Ramos (cell line): Measurements from ENCODE around the gene HSF4.

Experiments
- in situ Hi-C: fragments of 300-500 bp; cut with MboI; formaldehyde crosslinking; loops from one replicate; pipeline ENCODE4 v1.14.3; 2022; ENCODE audit warnings: low sequenced_read_pairs; ENCODE audit not compliant: unreplicated experiment

HSF4 gene

DNA sequence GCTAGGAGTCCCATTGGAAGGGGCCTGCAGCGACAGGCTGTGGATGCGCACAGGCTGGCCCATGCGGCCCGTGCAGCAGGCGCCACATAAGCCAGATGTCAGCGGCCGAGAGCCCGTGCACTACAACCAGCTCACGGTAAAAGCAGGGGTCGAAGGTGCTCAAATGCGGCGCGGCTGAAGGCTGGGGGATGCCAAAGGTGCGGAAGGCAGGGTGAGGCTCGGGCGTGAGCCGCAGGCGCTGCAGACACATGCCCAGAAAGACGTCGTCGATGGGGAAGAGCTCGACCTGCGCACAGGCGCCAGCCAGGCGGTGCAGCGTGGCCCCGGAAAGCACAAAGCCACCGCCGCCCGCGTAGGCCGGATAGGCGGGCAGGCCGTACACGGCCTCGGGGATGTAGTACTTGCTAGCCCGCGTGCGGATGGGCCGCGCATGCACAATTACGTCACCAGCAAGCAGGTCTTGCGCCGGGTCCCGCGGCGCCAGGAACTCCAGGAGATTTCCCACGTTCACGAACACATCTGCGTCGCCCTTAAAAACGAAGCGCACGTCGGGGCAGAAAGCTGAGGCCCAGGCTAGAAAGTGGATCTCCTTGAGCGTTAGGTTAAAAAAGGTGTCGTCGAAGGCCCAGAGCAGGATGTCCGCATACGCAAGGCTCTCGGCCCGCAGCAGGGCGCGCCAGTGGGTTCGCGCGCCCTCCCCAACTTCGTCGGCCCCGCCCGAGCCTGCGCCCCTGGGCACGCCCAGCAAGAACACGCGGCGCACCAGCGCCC is 15.1 kb upstream of the HSF4 start:
- in situ Hi-C loops, result loop anchor here (5.0 kb wide), 1 partner anchor 132 kb away; no protein-coding TSS in a partner anchor

DNA sequence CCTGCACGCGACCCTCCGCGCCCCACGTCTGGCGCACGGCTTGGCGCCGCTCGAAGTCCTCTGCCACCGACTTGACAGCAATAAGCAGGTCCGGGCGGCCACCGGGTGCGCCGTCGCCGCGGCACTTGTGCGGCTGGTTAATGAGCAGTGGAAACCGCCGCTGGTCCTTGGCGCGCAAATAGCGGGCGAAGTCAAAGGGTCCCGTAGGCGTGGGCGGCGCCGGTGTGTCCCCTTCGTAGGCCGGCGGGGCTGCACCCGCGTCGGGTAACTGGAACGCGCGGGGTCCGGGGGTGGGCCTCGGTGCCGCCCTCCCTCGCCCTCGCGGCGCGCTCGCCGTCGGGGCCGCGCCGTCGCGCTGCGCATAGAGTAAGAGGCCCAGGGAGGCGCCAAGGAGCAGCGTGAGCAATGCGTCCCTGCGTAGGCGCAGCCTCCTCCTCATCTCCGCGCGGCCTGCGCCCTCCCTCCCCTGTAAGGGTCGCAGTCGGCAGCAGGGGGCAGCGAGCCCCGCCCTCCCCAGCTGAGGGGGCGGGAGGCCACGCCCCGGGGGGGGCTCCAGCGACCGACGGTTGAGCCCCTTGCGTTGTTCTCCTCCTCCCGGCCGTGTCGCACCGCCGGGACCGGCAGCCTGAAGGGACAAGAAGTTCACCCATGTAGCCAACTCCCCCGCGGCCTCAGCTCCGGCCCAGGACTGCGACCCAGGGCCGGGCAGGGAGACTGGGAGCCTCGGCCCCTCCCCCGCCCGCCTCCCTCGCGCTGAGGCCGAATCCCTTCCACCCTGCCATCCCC is 14.3 kb upstream of the HSF4 start:
- in situ Hi-C loops, result no loop called here

DNA sequence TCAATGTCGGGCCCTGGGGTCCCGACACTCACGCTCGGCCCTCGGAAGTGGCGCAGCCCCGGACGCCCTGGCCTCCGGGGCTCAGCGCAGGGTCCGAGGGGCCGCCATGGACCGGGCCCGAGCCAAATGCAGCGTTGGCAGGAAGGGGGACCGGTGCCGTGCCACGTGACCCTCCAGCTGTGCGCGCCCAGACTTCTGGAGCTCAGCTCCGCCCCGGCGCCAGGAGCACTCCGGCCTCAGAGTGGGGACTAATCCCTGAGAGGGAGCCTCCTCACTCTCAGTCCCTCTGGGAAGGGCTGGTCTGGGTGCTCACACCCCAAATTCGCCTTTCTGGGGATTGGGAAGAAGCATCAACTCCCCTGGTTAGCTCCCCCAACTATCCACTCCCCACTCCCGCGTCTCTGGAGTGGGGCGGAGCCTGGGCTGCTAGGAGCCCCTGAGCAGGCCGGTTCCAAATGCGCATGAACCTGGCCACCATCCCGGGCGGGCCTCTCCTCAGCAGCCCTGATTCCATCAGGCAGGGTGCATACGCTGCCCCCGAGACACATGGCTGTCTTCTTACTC is 13.6 kb upstream of the HSF4 start, which contains the start of gene B3GNT9:
Gene B3GNT9 (minus strand): TSS at position 166 of the 564 bp plus-strand sequence. CDS start 513 bp downstream, outside the sequence.
- in situ Hi-C loops, result no loop called here

DNA sequence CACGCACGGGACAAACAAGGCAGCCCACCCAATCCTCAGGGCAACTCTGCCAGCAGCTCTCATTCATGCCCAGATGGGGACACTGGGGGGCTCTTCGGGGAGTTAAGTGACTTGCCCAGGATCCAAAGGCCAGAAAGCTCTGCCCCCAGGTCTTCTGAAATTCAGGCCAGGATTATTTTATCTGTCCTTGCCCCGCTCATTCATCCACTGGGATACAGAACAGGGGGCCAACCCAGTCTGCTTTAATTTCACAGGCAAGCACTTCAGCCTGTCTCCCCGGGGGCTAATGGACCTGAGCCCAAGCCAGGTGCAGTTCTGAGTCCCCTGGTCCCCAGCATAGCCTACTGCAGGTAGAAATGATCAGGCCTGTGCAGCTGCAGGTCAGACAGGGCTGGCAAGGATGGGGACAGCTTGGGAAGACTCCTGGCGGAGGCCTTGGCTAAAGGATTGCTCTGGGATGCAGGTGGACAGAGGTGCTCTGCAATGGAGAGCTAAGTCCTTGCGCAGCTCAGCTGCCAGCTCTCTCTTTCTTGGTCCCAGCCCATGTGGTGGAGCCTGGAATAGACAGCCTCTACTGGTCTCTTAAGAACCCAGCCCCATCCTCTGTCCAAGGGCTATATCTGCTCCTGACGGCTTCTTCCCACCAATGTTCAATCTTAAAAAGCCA is 13.0 kb upstream of the HSF4 start:
- in situ Hi-C loops, result no loop called here

DNA sequence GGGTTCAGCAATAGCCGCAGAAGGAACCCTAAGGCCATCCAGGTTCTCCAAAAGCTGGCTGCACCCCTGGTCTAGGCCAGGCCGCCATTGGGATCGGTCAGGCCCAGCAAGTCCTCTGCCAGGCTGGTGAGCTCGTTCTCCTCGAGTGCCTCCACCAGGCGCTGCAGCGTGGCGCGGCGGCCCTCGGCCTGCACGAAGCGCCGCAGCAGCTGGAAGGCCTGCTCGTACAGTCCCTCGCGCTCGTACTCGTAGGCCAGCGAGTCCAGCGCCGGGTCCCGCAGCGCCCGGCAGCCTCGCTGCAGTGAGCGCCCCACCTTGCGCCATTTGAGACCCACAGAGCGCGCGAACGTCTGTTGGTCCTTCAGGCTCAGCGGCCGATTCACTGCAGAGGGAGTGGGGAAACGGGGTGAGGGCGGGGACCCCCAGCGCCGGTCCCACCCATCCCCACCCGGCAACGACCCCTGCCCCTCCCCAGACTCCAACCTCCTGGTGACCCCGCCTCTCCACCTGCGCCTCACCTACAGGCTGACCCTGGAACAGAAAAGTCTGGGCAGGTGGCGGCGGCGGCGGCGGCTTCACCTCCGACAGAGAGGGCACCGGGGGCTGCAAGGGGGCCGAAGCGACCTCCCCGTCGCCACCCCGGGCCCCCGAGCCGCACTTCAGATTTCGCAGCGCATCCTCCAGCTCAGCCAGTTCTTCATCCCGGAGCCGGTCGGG is 9.8 kb upstream of the HSF4 start:
- in situ Hi-C loops, result no loop called here

DNA sequence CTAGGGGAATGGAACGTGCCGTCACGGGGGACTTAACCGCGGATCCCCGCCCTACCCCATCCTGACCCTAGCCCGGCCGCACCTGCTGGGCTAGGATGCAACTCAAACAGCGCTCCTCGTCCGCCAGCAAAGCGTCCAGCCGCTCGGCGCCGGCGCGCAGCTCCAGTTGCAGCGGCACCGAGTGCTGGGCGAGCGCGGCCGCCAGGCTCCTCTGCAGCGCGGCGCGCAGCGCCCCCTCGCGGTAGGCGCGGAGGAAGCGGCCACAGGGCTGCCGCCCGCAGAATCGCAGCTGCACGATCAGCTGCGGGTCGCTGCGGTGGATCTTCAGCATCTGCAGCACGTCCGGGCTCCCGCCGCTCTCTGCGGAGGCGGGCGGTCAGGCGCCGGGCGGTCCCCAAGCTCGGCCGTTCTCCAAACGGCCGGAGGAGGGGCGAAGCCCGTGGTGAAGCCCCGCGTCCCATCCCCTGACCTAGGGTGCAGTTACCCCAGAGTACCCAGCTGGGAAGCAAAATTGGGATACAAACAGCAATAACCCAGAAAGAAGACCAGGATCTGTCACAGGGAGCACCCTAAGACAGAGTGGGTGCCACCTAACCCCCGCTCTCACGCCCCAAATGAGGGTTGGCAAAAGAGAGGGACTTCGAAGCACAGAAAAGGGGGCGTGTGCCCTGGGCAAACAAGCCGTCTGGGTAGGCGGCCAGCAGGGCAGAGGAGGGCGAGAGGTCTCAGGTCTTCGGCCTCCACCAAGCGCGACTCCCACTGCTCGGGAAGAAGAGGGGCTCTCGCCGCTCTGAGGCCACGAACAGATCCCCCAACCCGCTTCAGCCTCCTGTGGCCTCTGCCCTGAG is 9.0 kb upstream of the HSF4 start:
- in situ Hi-C loops, result no loop called here

DNA sequence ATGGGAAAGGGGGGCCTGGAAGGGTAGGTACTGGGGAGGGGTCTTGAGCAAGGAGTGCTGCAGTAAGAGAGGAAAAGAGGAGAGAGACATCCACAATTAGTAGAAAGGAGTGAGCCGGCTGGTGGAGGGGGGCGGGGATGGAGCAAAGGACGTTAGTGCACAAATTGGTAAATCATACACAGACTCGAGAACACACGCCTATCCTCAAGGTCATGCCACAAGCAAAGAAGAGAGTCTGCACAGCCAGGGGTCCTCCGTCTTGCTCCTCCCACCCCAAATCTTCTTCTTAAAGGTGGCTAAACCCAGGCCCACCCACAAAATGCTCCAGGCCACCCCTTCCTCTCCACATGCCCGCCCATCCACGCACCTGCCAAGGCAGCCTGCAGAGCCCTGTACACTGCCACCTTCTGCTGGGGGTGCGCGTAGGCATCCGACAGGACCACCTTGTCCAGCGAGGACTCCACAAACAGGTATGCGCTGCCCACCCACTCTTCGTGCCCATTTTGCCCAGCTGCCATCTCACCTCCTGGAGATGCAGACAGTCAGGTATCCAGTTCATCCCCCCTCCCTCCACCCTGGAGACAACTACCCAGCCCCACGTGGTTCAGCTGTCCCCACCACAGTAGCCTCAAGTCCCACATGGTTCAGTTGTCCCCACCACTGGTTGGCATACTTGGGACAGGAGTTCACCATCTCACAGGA is 8.3 kb upstream of the HSF4 start:
- in situ Hi-C loops, result no loop called here

DNA sequence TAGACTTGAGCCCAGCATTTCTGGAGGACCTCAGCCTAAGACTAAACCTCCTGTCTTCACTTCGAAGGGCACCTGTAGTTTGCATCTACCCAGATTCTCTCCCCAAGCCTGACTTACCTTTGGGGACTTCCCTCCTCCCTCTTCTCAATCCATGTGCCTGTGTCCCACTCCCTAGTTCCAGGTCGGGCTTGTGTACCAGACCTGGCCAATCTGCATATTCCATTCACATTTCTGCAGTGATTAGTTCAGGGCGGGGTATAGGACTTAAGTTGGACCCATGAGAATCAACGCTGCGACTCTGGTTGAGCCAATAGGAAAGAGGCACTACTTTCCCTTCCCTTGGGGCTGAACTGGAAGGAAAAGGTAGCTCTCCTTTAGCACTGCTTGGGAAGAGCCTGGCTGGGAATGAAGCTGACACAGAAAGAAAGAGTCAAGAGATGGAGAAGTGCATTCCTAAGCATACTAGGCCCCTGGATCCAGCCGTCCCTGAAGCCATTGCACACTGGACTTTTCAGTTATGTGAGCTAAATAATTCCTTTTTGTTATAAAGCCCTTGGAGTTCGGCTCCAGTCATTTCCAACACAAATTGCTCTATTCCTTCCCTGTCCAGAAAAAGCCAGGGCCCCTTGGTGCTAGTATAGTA is 7.3 kb upstream of the HSF4 start:
- in situ Hi-C loops, result no loop called here

DNA sequence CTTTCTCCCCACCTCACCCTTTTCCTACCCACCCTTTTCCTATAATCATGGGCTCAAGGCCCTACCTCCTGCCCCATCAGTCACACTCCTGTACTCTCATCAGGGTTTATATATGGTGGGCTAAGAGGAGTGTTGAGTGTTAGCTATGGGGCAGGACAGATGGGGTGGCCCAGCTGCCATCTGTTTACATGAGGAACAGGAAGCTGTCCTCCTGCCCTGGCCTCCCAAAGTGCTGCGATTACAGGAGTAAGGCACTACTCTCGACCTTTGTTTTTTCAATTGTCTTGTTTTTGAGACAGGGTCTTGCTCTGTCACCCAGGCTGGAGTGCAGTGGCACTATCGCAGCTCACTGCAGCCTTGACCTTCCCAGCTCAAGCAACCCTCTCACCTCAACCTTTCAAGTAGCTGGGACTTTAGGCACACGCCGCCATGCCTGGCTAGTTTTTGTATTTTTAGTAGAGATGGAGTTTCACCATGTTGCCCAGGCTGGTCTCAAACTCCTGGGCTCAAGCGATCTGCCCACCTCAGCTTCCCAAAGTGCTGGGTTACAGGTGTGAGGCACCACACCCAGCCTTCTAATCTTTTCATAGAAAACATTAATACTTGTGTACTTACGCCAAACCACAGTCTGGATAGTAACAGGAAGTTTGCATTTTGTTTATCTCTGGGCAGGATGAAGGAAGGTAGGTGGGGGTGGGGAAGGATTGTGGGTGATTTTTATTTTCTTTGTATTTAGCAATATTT is 6.5 kb upstream of the HSF4 start:
- in situ Hi-C loops, result no loop called here

DNA sequence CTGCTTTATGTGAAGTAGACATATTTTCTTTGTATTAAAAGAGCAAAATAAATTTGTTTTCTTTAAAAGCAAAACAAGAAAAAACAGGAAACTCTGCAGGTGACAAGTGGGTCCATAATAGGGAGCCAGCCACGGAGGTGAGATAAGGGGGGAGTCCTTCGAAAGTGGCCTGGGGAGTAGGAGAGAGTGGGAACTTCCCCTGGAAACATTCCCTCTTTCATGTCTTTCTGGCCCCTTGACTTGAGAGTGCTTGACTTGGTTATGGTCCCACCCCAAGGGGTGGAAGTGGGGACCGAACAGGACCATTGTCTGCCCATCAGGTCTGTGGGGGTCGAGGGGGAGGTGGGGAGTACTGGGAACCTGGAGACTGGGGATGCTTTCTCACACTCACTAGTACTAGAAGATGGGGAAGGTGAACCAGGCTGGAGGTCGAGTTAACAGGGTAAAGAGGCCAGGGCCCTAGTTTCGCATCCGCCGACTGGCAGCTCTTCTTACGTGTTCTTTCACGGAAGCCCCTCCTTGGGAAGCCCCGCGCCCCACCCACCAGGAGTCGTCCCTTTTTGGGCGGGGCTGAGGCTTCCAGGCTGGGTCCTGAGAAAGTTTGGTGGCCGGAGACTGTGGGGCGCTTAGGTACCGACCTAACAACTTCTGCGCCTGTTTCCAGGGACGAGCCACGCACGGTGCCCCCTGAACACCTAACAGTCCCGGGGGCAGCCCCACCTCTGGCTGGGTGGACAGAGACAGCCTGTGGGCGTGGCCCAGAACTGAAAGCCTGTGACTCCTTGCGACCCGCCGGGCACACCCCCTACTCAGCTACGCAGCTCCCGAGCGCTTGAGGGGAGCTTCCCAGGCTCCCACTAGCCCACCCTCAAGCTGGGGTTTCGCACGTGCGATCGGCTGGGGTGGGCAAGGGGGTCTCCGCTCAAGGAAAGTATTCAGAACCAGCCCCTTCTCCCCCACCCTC is 5.6 kb upstream of the HSF4 start:
- in situ Hi-C loops, result no loop called here

DNA sequence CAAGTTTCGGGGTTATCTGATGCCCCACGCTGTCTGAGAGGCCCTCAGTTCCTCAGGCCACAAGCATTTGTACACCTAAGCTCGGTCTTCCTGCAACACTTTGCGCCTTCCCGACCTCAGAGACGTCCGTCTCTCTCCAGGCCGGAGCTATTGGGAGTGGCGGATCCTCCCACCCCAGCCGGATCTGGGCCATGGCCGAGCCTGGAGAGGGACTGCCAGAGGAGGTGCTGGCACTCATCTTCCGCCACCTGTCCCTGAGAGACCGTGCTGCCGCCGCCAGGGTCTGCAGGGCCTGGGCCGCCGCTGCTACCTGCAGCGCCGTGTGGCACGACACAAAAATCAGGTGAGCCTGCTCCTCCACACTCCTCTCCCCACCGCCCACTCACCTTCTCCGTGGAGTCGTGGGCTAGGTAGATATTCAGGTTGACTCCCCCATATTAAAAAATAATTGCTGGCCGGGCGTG is 2.9 kb upstream of the HSF4 start:
- in situ Hi-C loops, result no loop called here

DNA sequence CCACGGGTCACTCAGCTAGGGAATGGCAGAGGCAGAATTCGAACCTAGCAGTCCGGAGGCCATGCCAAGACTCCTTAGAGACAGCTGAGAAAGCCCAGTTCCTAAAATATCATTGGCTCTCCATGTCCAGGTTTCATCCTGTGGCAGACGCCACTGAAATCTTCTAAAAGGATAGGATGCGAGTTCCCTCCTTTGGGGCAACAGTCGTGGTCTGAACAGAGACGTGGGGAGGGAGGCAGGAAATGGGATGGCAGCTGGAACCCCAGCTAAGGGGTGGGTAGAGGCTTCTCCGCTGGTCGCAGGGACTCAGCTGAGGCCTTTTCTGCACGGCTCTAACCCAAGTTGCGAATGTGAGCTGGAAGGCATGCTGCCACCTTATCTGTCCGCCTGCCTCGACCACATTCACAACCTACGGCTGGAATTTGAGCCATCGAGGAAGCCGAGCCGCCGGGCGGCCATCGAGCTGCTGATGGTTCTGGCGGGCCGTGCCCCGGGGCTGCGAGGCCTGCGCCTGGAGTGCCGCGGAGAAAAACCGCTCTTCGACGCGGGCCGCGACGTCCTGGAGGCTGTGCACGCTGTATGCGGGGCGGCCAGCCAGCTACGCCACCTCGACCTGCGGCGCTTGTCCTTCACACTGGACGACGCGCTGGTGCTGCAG is 1.9 kb upstream of the HSF4 start:
- in situ Hi-C loops, result no loop called here

DNA sequence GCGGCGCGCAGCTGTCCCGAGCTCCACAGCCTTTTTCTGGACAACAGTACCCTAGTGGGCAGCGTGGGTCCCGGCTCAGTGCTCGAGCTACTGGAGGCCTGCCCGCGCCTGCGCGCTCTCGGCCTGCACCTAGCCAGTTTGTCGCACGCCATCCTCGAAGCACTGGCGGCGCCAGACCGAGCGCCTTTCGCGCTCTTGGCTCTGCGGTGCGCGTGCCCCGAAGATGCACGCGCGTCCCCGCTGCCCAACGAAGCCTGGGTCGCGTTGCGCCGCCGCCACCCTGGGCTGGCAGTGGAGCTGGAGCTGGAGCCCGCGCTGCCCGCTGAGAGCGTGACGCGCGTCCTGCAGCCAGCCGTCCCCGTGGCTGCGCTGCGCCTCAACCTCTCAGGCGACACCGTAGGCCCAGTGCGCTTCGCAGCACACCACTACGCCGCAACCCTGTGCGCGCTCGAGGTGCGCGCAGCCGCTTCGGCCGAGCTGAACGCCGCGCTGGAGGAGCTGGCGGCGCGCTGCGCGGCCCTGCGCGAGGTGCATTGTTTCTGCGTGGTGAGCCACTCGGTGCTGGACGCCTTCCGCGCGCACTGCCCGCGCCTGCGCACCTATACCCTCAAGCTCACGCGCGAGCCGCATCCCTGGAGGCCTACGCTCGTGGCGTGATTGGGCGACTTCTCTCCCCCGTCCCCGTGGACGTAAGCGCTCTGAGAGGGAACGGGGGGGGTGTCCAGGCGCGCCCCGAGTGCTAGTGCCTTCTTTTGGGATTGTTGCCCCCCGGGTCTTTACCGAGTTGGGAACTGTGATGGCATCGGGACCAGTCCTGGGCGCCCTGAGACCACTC is 1.2 kb upstream of the HSF4 start:
- in situ Hi-C loops, result no loop called here

DNA sequence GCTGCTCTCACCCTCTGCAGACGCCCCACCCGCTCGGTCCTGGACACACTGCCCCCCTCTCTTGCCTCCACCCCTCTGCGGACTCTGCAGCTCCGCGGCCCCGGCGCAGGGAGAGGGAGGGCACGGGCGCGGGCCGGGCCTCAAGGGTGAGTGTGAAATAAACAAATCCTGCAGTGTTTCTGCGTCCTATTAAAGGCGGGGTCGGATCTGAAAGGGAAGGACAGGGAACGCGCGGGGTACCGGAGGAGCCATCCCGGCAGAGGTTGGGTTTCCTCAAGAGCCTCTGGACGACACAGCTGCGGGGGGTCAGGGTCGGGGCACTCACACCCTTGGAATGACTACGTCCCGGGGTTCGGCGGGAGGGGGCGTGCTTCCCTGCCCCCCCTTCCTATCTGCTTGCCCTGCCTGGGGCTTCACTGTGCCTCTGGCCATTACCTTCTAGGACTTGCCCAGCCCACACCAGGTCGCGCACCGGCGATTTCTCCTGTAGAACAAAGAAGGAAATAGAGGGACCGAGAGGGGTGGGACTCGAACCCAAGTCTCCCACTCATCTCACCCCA is 466 bp upstream of the HSF4 start:
- in situ Hi-C loops, result no loop called here
